HG02759 (cell line): ENCODE data around the gene CLASP1.
"Not testable (repeated sequence)": the region's sequence is repeated elsewhere in the genome, so short reads cannot be mapped to it uniquely, and the experiment has no call there.

Experiments used
- ATAC-seq: cut with Tn5 transposase; IDR thresholded peaks from one replicate; pipeline ENCODE4 v1.9.1; 2021; ENCODE audit warnings: mild to moderate bottlenecking, moderate library complexity; ENCODE audit not compliant: unreplicated experiment

Gene CLASP1

GRCh38 chr2:121587131-121587530 is 62.1 kb downstream of the CLASP1 start:
- no peak for ATAC-seq

GRCh38 chr2:121584741-121585140 is 64.5 kb downstream of the CLASP1 start:
- ATAC-seq = no peak

- ATAC-seq = no peak
Measured at GRCh38 chr2:121583555-121583954, 65.7 kb downstream of the CLASP1 start.

- ATAC-seq = no peak
Measured at GRCh38 chr2:121582272-121582671, 67.0 kb downstream of the CLASP1 start.

- ATAC-seq = no peak
Measured at GRCh38 chr2:121579309-121579708, 70.0 kb downstream of the CLASP1 start.

- no peak for ATAC-seq
Measured at GRCh38 chr2:121577381-121577780, 71.9 kb downstream of the CLASP1 start.

- ATAC-seq = no peak
Measured at GRCh38 chr2:121576263-121576662, 73.0 kb downstream of the CLASP1 start.

GRCh38 chr2:121575800-121576199 is 73.5 kb downstream of the CLASP1 start:
- ATAC-seq = no peak

GRCh38 chr2:121570667-121571055 is 78.6 kb downstream of the CLASP1 start:
- no peak for ATAC-seq

- ATAC-seq = no peak
Measured at GRCh38 chr2:121570036-121570666, 79.1 kb downstream of the CLASP1 start.

GRCh38 chr2:121567957-121568409 is 81.3 kb downstream of the CLASP1 start:
- ATAC-seq = no peak

GRCh38 chr2:121567452-121567851 is 81.8 kb downstream of the CLASP1 start:
- no peak for ATAC-seq

- ATAC-seq = no peak
Measured at GRCh38 chr2:121565389-121566250, 83.6 kb downstream of the CLASP1 start.

- no peak for ATAC-seq
Measured at GRCh38 chr2:121564905-121565304, 84.4 kb downstream of the CLASP1 start.

- not testable (repeated sequence) for ATAC-seq
Measured at GRCh38 chr2:121563754-121564153, 85.5 kb downstream of the CLASP1 start.

- peak; percentile 47 for ATAC-seq
Measured at GRCh38 chr2:121562269-121563176, 86.7 kb downstream of the CLASP1 start.

GRCh38 chr2:121561617-121562268 is 87.5 kb downstream of the CLASP1 start:
- ATAC-seq = no peak

- peak; percentile 62 for ATAC-seq
Measured at GRCh38 chr2:121558329-121558728, 90.9 kb downstream of the CLASP1 start.

GRCh38 chr2:121555008-121555407 is 94.3 kb downstream of the CLASP1 start:
- no peak for ATAC-seq

GRCh38 chr2:121552477-121553180 is 96.6 kb downstream of the CLASP1 start:
- ATAC-seq = peak; percentile 78
